Measurements from ENCODE around the gene MRAS. TPM values are rescaled to one million over a fixed set of nuclear protein-coding genes. Genes with fewer than 3 reads are reported as not detected.

The MRAS gene
- polyA plus RNA-seq, 1 donor (not counting 4 experiments of a cell fraction or from before 2014, with no cell fraction given), result 7.7 TPM

DNA sequence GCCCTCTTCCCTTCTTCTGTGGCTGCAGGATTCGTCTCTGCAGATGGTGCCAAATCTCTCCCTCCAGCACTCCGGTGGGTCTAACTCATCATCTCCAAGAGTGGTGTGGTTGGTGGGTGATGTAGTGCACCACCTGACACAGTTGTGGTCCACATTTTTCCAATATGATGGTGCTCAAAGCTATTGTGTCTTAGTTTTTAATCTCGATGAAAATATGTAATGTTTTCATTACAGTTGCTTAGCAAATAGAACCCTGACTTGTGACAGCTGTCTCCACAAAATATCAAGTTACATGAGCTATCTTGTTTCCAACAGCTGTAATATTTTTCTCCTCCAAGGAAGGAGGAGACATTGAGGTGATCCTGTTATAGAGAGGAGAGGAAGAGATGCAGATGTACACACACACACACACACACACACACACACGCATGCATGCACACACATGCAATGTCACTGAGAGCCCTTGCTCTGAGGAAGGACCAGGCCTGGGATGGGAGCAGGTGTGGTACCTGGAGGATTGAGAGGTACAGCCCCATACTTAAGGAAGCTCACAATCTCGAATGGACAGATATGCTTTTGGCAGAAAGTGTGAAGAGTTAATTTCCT lies 70.3 kb downstream of the MRAS start:
- no peaks in the 10 kb centered on the region for H3K36me3 ChIP-seq (ENCODE audit: control insufficient read depth in 2 of 2, extremely low read depth in 1 of 2, insufficient read depth in 2 of 2, low read length in 2 of 2)
- H3K4me1 ChIP-seq (ENCODE audit: control insufficient read depth, extremely low read depth, insufficient read depth, low read length), result no peaks in the 10 kb centered on the region
- H3K9ac ChIP-seq (ENCODE audit: control insufficient read depth, extremely low read depth, insufficient read depth, low read length), result no peak overlapping the region
- FAIRE-seq (no peak), DNase-seq (ENCODE audit: low read depth, low spot score) (no peak)
- H3K9me1 ChIP-seq (ENCODE audit: control insufficient read depth, extremely low read depth, insufficient read depth, low read length), result no peaks in the 10 kb centered on the region
- TF ChIP-seq, protein P1, sequence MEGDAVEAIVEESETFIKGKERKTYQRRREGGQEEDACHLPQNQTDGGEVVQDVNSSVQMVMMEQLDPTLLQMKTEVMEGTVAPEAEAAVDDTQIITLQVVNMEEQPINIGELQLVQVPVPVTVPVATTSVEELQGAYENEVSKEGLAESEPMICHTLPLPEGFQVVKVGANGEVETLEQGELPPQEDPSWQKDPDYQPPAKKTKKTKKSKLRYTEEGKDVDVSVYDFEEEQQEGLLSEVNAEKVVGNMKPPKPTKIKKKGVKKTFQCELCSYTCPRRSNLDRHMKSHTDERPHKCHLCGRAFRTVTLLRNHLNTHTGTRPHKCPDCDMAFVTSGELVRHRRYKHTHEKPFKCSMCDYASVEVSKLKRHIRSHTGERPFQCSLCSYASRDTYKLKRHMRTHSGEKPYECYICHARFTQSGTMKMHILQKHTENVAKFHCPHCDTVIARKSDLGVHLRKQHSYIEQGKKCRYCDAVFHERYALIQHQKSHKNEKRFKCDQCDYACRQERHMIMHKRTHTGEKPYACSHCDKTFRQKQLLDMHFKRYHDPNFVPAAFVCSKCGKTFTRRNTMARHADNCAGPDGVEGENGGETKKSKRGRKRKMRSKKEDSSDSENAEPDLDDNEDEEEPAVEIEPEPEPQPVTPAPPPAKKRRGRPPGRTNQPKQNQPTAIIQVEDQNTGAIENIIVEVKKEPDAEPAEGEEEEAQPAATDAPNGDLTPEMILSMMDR (optimal IDR thresholded peaks at IDR 0.05 in 1 of 3, IDR thresholded peaks at IDR 0.05 in 1 of 3, conservative IDR thresholded peaks at IDR 0.05 in 1 of 3; ENCODE audit: extremely low read depth in 1 of 3, insufficient read depth in 2 of 3, low read length in 3 of 3), result no peak
- TF ChIP-seq EZH2 (IDR thresholded peaks at IDR 0.05; ENCODE audit: low read length), result no peak
- H3K79me2 ChIP-seq (ENCODE audit: control insufficient read depth, insufficient read depth, low read length), result no peaks in the 10 kb centered on the region
- no peaks in the 10 kb centered on the region for H4K20me1 ChIP-seq (ENCODE audit: control insufficient read depth, extremely low read depth, insufficient read depth, low read length)
- dilution Hi-C loops (cut with MboI; ENCODE audit: extremely low pct_ligation_motif_present, low sequenced_read_pairs), result no loop called here
- no peaks in the 10 kb centered on the region for H3K9me3 ChIP-seq (ENCODE audit: control insufficient read depth, low read depth, low read length)
- H3K4me2 ChIP-seq (ENCODE audit: control insufficient read depth, extremely low read depth, insufficient read depth, low read depth, low read length), result no peak overlapping the region
- peaks cover 3% of the 10 kb centered on the region for H3K27me3 ChIP-seq (ENCODE audit: control insufficient read depth, extremely low read depth, insufficient read depth, low read length)
- no peak overlapping the region for H2AFZ ChIP-seq (ENCODE audit: control insufficient read depth, low read length)
- H3K27ac ChIP-seq (ENCODE audit: control insufficient read depth, insufficient read depth, low read length), result no peak overlapping the region
- no peak overlapping the region for H3K4me3 ChIP-seq (ENCODE audit: control insufficient read depth in 2 of 3, extremely low read depth in 1 of 3, insufficient read depth in 2 of 3, low read depth in 1 of 3, low read length in 3 of 3)

DNA sequence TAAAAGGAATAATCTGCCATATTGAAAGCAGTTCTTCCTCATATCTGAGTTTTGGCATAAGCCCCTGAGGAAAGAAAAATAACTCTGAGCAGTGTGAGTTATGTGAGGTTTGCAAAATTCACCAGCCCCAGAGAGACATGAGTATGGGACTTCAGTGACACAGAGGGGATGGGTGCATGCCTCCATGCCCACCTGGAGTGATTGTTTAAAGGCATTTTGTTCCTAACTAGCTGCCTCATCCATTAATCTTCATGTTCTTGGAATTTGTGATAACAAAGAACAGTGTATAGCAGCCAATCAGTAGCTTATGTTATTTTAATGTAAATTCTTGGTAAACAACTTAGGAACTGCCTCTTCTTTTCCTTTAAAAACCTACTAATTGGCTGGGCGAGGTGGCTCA lies 74.9 kb downstream of the MRAS start:
- no peak overlapping the region for H3K9ac ChIP-seq (ENCODE audit: control insufficient read depth, extremely low read depth, insufficient read depth, low read length)
- no peak for DNase-seq (ENCODE audit: low read depth, low spot score)
- no peak overlapping the region for H3K4me2 ChIP-seq (ENCODE audit: control insufficient read depth, extremely low read depth, insufficient read depth, low read depth, low read length)
- H3K79me2 ChIP-seq (ENCODE audit: control insufficient read depth, insufficient read depth, low read length), result no peaks in the 10 kb centered on the region
- dilution Hi-C loops (cut with MboI; ENCODE audit: extremely low pct_ligation_motif_present, low sequenced_read_pairs), result no loop called here
- TF ChIP-seq, protein P1 (optimal IDR thresholded peaks at IDR 0.05 in 1 of 3, IDR thresholded peaks at IDR 0.05 in 1 of 3, conservative IDR thresholded peaks at IDR 0.05 in 1 of 3; ENCODE audit: extremely low read depth in 1 of 3, insufficient read depth in 2 of 3, low read length in 3 of 3), result no peak
- no peak for TF ChIP-seq EZH2 (IDR thresholded peaks at IDR 0.05; ENCODE audit: low read length)
- no peaks in the 10 kb centered on the region for H3K27me3 ChIP-seq (ENCODE audit: control insufficient read depth, extremely low read depth, insufficient read depth, low read length)
- no peaks in the 10 kb centered on the region for H4K20me1 ChIP-seq (ENCODE audit: control insufficient read depth, extremely low read depth, insufficient read depth, low read length)
- H3K9me3 ChIP-seq (ENCODE audit: control insufficient read depth, low read depth, low read length), result no peaks in the 10 kb centered on the region
- H3K27ac ChIP-seq (ENCODE audit: control insufficient read depth, insufficient read depth, low read length), result no peak overlapping the region
- no peaks in the 10 kb centered on the region for H3K36me3 ChIP-seq (ENCODE audit: control insufficient read depth in 2 of 2, extremely low read depth in 1 of 2, insufficient read depth in 2 of 2, low read length in 2 of 2)
- no peaks in the 10 kb centered on the region for H3K4me1 ChIP-seq (ENCODE audit: control insufficient read depth, extremely low read depth, insufficient read depth, low read length)
- no peak for FAIRE-seq
- H3K4me3 ChIP-seq (ENCODE audit: control insufficient read depth in 2 of 3, extremely low read depth in 1 of 3, insufficient read depth in 2 of 3, low read depth in 1 of 3, low read length in 3 of 3), result no peak overlapping the region
- H3K9me1 ChIP-seq (ENCODE audit: control insufficient read depth, extremely low read depth, insufficient read depth, low read length), result no peaks in the 10 kb centered on the region
- H2AFZ ChIP-seq (ENCODE audit: control insufficient read depth, low read length), result no peak overlapping the region
